ENCODE measurements around the gene EIF4G3. TPM values are rescaled to one million over a fixed set of nuclear protein-coding genes. Genes with fewer than 3 reads are reported as not detected.
A peak's percentile ranks its signal among the peaks of the same experiment; 100 is the strongest.
"Not testable (repeated sequence)": the region's sequence is repeated elsewhere in the genome, so short reads cannot be mapped to it uniquely, and the experiment has no call there.

Gene EIF4G3
- total RNA-seq, 1 experiment from 2014 or later = 22.6 TPM

GRCh38 chr1:20948101-20948500 lies 228.6 kb downstream of the EIF4G3 start:
- no peak for DNase-seq (ENCODE audit: low spot score)

- DNase-seq (ENCODE audit: low spot score) = no peak
Observed at GRCh38 chr1:20947409-20947808, 229.3 kb downstream of the EIF4G3 start.

- DNase-seq (ENCODE audit: low spot score) = no peak
Observed at GRCh38 chr1:20936621-20937020, 240.1 kb downstream of the EIF4G3 start.

GRCh38 chr1:20936216-20936615 lies 240.5 kb downstream of the EIF4G3 start:
- no peak for DNase-seq (ENCODE audit: low spot score)

GRCh38 chr1:20935717-20936116 lies 241.0 kb downstream of the EIF4G3 start:
- DNase-seq (ENCODE audit: low spot score) = no peak

- DNase-seq (ENCODE audit: low spot score) = no peak
Observed at GRCh38 chr1:20932437-20932977, 244.2 kb downstream of the EIF4G3 start.

GRCh38 chr1:20931930-20932436 lies 244.7 kb downstream of the EIF4G3 start:
- DNase-seq (ENCODE audit: low spot score) = no peak

GRCh38 chr1:20930427-20930826 lies 246.3 kb downstream of the EIF4G3 start:
- no peak for DNase-seq (ENCODE audit: low spot score)

GRCh38 chr1:20928146-20928545 lies 248.6 kb downstream of the EIF4G3 start:
- no peak for DNase-seq (ENCODE audit: low spot score)

- DNase-seq (ENCODE audit: low spot score) = no peak
Observed at GRCh38 chr1:20921285-20921684, 255.4 kb downstream of the EIF4G3 start.

- no peak for DNase-seq (ENCODE audit: low spot score)
Observed at GRCh38 chr1:20913242-20913641, 263.5 kb downstream of the EIF4G3 start.

- not testable (repeated sequence) for DNase-seq (ENCODE audit: low spot score)
Observed at GRCh38 chr1:20907526-20907925, 269.2 kb downstream of the EIF4G3 start.

- DNase-seq (ENCODE audit: low spot score) = no peak
Observed at GRCh38 chr1:20903437-20903836, 273.3 kb downstream of the EIF4G3 start.

- no peak for DNase-seq (ENCODE audit: low spot score)
Observed at GRCh38 chr1:20900056-20900455, 276.6 kb downstream of the EIF4G3 start.

GRCh38 chr1:20899154-20899972 lies 277.3 kb downstream of the EIF4G3 start:
- DNase-seq (ENCODE audit: low spot score) = no peak

GRCh38 chr1:20896826-20897225 lies 279.9 kb downstream of the EIF4G3 start:
- DNase-seq (ENCODE audit: low spot score) = no peak

- no peak for DNase-seq (ENCODE audit: low spot score)
Observed at GRCh38 chr1:20893931-20894330, 282.8 kb downstream of the EIF4G3 start.

GRCh38 chr1:20891091-20891490 lies 285.6 kb downstream of the EIF4G3 start:
- no peak for DNase-seq (ENCODE audit: low spot score)

- DNase-seq (ENCODE audit: low spot score) = no peak
Observed at GRCh38 chr1:20887246-20887645, 289.5 kb downstream of the EIF4G3 start.

- DNase-seq (ENCODE audit: low spot score) = peak; percentile 53
Observed at GRCh38 chr1:20885121-20885520, 291.6 kb downstream of the EIF4G3 start.

- peak; percentile 9 for DNase-seq (ENCODE audit: low spot score)
Observed at GRCh38 chr1:20884513-20884912, 292.2 kb downstream of the EIF4G3 start.

GRCh38 chr1:20883766-20884165 lies 292.9 kb downstream of the EIF4G3 start:
- no peak for DNase-seq (ENCODE audit: low spot score)

GRCh38 chr1:20882837-20883236 lies 293.9 kb downstream of the EIF4G3 start:
- DNase-seq (ENCODE audit: low spot score) = no peak

Data from H4 (cell line).